Brain pericyte (primary cell): ENCODE results near the gene MAPK11.

ENCODE experiments used
- DNase-seq: peaks from one replicate; pipeline ENCODE4 v3.0.0-alpha.2; 2012; ENCODE audit warnings: low read depth, low spot score

Gene MAPK11

DNA sequence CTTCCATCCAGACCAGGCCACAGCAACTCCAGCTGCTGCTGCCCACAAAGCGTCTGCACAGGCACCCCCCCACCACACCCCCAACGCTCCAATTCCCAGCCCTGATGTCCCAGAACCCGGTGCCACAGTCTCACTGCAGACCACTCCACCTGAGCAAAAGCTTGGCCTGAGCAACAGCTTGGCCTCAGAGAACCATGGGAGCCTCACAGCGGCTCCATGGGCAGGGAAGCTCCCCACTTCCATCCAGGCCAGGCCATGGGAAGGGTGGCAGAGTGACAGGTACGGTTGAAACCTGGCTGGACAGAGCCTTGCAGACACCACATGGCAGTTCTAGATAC lies 24.1 kb upstream of the MAPK11 start:
- no peak for DNase-seq

DNA sequence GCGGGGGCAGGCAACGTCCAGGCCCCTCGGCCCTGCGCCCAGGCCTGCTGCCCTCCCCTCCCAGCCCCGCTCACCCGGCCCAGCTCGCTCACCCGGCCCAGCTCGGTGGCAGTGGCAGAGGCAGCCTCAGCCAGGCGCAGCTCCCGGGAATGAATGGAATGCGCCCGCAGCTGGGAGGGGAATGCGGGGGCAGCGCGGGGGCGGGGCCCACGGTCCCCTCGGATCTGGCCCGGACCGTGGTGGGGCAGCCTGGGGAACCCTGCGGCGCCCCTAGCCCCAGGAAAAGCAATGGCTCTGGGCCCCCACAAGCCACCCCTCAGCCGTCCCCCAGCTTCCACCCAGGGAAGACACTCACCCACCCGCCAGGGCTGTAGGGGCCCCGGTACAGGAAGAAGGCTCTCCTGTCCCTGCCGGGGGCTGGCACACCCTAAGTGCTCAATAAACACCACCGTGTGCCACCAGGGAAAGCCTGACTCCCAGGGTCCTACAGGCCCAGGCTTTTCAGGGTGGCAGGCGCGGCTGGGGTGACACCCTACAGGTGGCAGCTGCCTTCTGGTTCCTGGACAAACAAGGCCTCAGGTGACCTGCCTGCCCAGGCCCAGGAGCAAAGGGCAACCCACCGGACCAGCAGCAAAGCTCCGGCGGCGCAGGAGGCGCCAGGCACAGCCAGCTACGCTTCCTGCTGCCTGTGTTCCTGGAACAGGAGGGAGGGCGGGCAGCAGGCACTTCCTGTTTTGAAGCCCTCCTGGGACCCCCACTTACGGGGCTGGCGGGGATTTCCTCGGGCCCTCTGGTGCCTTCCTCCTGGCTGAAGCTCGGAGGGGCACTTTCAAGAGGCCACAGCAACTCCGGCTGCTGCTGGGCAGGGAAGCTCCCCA lies 23.5 kb upstream of the MAPK11 start:
- no peak for DNase-seq

DNA sequence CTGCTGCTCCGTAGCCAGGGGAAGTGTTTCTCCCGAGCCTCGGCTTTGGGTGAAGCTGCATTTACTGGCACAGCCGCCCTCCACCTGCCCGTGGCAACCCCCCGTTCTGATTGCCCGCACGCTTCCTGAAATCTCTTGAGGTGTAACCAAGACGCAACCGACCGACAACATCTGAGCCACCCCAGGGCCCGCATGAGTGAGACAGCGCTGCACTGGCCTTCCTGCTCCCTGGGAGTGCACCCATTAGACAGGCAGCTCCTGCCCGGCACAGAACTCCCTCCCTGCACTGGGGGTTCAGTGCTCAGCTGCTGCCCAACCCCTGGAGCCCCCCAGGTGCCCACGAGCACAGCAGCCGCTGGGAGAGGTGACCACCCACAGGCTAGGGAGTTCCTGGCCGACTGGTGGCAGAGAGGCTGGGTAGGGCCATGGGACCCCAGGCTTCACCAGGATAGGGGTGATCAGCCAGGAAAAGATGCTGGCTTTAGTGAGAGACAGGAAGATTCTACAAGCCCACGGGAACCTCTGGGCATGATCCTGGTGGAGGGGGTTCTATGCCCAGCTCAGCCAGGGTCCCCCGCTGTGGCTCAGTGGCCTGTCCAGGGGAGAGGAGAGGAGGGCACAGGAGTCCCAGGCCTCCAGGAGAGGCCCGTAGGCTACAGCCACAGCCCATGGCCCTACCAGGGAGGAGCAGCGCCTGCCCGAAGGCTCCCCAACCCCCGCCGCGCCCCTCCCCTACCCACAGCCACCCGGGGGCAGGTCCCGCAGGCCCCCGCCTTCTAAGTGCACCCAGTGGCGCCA lies 22.7 kb upstream of the MAPK11 start:
- DNase-seq, result no peak

DNA sequence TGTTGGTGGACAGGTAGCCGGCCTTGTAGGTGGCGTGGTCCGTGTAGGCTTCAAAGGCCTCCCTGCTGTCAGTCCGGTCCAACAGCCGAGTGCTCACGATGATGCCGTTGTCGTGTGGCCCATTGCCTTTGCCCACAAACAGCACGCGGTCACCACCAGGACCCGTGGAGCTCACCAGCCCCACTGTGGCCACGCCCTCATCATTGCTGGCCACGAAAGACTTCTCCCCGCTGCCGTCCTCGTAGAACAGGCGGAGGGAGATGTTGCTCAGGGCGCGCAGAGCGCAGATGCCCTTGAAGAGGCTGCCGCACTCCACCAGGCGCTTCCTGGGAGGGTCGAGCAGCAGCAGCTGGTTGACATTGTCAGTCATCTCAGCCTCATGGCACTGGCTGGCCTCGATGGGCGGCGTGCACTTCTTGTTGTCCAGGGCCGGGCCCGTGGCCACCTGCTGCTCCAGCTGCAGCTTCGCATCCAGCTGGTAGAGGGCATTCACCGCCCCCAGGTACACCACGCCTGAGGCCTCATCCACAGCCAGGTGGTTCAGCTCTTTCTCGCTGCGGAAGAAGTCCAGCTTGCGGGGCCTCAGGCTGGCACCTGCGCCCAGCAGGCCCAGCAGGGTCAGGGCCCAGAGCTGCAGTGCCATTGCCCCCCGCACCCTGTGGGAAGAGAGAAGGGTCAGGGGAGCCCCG lies 19.9 kb upstream of the MAPK11 start:
- DNase-seq, result no peak

DNA sequence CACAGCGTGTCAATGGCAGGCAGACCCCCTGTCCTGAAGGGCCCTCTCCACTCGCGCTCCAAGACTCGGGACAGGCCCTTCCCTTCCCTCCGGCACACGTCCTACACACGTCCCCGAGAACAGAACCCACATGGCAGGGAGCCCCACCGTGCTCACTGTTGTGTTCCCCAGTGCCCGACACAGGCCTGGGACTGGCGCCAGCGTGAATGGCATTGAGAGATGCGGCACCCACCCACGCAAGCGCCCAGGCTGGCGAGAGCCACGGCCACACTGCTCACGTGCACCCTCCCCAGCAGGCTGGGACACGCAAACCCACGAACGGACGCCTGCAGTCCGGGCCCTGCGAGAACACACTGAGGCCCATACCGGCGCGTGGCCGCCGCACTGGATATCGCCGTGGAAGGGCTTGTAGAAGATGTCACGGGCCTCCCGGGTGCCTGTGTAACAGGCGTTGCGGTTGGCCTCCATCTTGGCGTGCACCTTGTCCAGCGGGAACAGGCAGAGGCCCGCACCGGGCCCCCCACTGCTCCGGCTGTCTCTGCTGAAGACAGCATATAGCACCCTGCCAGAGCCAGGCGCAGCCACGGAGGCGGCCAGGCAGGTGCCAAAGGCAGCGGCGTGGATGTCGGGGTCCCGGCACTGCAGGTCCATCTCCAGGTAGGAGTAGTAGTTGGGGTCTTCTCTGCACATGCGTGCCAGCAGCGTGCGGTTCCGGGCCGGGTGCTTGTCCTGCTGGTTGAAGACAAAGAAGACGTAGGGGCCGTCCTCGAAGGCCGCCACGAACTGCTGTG lies 19.2 kb upstream of the MAPK11 start:
- DNase-seq, result no peak

DNA sequence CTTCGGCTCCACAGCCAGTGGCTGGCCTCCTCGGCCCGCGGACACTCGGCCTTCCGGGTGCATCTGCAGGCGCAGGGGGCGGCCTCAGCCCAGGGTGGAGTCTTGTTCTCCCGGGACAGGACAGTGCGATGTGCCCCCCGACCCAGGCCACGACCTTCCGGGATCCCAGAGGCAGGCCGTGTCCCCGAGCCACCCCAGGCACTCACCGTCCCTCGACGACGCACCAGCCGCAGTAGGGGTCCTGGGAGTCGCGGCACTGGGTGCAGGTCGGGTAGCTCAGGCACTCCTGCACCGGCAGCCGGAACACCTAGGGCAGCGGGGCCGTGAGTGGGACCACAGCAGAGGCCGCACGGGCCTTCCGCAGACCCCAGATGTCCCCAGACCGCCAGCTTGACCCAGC lies 17.6 kb upstream of the MAPK11 start:
- DNase-seq, result no peak

DNA sequence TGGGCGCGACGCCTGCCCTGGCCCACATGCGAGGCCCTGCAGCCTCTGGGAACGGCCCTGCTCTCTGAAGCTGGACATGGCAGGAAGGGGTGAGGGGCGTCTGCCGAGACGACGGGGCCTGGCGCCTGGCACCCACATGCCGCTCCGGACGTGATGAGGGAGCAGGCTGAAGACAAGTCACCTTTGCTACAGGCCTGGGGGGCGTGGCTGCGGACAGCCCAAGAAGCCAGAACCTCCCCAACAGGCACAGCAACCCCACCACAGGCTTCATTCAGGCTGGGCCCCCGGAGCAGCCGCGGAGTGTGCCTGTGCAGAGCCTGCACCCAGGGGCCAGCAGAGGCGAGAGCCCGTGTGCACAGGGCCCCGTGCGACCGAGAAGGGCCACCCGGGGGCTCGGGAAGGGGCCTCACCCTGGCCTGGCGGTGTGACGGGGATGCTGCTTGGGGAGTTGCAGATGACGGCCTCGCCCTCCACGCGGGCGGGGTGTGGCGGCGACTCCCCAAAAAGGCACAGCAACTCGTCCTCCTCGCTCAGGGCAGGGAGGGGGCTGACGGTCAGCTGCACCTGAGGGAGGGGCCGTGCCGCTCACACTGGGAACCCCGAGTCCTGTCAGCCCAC lies 16.6 kb upstream of the MAPK11 start:
- DNase-seq, result no peak

DNA sequence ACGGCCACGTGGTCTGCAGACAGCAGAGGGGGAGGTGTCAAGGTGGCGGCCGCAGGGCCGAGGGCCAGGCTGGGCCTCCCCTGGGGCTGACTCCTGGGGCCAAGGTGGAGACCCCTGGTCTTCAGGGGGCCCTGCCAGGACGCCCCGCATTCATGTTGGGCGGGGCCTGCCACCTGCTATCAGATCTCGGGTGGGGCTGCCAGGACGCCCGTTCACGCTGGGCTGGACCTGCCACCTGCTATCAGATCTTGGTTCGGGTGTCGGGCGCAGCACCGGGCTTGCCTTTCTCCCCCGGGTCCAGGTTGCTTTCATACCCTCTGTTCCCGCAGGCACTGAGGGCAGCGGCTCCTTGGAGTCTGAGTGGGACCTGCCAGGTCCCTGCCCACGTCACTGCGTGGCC lies 16.1 kb upstream of the MAPK11 start:
- no peak for DNase-seq

DNA sequence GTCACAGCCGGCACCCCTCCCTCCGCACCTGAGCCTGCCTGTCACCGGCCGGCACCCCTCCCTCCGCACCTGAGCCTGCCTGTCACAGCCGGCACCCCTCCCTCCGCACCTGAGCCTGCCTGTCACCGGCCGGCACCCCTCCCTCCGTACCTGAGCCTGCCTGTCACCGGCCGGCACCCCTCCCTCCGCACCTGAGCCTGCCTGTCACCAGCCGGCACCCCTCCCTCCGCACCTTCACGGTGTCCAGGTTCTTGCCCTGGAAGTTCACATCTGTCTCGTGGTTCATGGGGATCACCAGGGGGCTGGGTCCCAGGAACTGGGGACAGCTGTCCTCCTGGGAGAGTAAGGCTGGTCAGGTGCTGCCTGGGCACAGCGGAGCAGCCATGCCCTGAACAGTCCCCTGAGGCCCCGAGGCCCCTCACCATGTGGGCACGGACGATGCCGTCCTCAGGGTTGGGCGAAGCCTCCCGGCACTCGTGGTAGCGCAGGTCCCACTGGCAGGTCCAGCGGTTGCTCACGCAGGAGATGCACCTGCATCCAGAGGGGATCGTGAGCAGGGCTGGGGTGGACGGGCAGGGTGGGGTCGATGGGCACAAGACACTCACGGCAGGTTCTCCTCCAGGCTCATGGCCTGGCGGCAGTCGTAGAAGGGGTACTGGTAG lies 15.5 kb upstream of the MAPK11 start:
- DNase-seq, result no peak

DNA sequence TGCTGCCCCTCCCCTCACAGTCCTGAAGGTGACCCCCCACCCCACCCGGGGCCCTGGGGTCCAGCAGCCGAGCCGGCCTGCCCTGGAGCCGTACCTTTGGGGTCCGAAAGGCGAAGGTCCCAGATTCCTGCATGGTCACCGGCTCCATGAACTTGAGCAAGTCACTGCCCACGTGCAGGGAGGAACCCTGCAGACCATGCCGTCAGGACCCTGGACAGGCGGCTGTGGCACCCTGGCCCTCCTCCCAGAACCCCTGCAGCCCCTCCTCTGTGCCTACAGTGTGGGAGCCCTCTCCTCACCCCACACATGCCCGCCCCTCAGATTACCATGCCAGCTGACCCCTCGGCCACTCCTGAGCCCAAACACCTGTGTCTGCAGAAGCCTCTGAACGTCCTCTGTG lies 14.3 kb upstream of the MAPK11 start:
- DNase-seq, result no peak

DNA sequence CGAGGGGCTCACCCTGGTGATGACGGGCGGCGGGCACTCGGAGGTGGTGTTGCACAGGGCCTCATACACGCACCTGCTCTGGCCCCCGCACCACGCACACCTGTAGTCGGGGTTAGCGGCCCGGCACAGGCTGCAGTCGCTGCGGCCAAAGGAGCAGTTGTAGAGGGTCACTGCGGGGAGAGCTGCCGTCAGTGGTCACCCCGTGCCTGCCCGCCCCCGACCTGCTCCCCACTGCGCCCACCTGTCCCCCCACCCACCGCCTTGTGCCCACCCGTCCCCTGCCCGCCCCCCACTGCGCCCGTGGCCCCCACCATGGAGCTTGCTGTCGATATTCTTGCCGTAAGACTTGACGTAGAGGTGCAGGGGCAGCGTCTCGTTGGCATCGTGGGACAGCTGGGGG lies 13.6 kb upstream of the MAPK11 start:
- DNase-seq, result no peak

DNA sequence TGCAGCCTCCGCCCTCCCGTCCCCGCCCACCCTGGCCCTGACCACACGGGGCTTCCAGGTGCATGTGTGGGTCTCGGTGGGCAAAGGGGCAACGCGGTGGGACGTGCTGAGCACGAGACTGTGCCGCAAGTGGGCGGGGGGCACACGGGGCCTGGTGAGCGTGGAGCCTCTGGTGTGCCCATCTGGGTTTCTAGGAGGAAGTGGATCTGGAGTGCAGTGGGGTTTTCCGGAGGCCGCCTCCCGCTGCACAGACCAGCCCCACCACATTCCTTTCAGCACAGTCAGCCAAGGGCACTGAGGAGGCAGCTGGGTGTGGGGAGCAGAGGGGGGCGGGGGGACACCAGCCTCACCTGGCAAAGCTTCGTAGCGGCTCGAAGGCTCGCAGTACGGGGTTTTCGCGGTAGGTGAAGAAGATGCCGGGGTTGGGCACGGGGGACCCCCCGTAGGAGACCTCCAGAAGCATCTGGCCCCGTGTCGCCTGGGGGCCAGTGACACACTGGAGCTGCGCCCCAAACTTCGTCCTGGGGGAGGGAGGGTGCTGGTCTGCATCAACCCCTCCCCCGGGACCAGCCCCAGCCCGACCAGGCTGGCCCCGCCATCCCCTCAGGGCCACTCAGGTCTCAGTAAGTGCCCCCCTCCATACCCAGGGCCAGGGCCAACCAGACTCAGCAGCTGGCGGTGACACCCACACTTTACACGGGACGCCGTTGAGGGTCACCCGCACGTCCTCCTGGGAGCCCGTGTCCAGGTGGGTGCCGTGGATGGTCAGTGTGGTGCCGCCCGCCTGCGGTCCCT lies 12.4 kb upstream of the MAPK11 start:
- no peak for DNase-seq

DNA sequence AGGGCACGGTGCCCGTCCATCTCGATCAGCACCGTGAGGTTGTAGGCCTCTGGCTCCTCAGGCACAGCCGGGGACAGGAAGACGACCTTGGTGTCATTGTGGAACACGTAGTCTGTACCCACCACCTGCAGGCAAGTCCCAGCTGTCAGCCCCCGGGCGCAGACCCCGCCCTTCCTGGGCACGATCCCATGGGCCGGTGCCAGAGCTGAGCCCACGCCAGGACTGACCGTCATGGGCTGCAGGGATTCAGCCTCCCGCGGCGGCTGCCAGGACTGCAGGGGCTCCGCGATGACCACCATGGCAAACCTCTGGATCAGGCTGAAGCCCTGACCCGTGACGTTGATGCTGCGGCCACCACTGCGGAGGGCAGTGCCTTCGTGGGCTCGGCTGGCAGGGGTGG lies 11.8 kb upstream of the MAPK11 start:
- no peak for DNase-seq

DNA sequence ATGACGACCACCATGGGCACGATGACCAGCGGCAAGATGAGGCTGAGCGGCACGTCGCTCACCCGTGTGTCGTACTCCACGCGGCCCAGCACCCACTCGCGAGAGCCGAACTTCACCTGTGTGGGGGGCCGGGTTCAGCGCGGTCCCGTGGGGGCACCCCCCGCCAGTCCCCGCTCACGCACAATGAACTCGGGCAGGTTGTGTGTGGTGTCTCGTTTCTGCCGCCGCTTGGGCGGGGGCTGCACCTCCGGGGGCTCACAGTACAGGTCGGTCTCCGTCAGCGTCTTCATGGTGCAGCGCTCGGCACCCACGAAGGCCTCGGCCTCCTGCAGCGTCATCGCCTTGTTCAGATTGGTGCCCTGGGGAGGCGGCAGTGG lies 11.2 kb upstream of the MAPK11 start:
- DNase-seq, result no peak

DNA sequence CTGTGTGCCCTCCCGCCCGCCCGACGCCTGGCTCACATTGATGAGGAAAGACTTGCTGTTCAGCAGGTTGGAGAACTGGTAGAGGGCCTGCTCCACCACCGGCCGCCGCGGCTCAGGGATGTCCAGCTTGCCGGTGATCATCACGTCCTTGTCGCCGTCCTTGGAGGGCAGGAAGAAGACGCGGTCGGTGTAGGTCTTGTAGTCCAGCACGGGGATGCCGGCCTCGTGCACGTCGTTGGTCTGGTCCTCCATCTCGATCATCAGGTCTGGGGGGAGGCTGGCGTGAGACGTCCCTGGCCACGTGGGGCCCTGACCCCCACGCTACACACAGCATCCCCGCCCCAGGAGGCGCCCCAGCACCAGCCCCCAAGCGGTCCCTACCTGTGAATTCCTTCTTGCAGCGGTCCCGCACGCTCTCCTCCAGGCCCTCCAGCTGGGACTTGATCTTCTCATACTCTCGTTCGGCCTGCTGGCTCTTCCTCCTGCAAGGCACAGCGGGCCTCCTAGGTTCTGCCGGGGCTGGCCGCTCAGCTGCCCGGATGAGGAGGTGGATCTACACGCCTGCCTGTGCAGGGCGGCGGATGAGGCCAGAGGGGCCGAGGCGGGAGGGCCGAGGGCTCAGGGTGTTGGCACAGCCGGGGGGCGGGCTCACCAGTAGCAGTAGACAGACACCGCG lies 10.7 kb upstream of the MAPK11 start:
- no peak for DNase-seq

DNA sequence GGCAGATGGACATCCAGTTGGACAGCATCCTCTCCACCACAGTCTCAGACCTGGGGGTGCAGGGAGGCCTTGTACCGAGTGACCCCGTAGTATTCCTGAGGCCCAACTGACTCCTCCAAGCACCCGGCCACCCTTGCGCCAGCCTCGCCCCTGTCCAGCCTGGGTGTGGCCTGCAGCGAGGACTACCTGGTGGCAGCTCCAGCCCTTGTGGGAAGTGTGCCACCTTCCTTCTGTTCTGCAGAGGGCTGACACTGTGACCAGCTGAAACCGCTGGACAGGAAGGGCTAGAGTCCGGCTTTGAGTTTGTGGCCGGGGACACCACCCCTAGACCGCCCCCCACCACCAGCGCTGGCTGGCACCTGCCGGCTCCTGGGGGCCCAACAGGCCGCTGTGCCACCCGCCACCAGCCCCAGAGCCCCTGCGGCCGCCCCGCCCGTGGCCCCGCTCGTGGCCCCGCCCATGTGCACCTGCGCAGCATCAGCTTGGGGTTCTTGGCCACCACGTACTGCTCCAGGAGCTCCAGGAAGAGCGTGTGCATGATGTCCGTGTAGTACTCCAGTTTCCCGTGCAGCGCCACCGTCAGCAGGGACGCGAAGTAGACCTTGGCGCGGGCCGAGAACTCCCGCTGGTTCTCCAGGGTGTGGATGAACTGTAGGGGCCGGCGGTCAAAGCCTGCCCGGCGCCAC lies 10.0 kb upstream of the MAPK11 start:
- DNase-seq, result no peak

DNA sequence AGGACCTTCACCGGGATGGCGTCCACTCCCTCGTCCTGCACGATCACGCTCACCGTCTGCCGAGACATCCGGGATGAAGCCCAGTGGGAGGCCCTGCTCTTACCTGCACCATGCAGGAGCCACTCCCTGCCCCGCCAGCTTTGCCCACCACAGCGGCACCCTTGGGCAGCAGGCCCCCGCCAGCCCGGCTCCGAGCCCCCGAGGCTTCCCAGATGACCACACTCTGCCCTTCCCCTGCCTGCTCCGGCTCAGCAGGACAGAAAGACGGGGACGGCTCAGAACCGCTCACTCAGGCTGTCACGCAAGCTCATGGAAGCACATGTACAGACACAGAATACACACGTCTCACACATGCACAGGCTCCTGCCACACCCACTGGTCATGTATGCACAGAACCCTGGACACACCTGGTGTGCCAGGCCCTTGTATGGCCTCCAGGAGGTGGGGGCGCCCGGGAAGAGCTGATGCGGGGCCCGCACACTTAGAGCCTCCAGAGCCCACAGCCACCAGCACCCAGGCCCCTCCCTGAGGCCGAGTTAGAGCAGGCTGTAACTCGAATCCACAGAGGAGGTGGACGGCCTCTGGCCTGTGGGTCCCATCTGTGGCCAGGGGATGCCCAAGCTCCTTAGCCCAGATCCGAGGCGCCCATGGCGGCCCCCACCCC lies 8.9 kb upstream of the MAPK11 start:
- DNase-seq, result no peak

DNA sequence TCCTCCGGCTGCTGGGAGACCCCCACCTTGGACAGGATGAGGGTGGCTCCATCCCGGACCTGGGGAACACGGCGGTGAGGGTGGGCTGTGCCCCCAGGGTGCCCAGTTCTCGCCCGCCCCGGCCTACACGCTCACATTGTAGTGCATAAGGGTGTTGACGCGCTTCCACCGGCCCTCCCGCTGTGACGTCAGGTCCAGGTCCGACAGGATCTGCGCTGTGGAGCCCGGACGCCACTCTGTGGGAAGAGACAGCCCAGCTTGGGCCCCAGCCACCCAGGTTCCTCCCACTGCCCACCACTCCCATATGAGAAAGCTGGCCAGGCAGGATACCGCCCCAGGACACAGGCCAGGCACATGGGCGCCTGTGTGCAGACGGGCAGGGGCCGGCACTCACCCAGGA lies 8.3 kb upstream of the MAPK11 start:
- no peak for DNase-seq
